Astrocyte of the spinal cord (primary cell): ENCODE measurements around the gene MORC1.

ENCODE experiments used
- DNase-seq: peaks from one replicate; pipeline ENCODE4 v3.0.0; 2011; ENCODE audit warnings: low read depth, low spot score
- H3K4me3 ChIP-seq: 2 replicates; pipeline ENCODE4 v1.5.1; 2011; ENCODE audit warnings: low read depth, mild to moderate bottlenecking, low read length, moderate library complexity
- CTCF ChIP-seq: IDR thresholded peaks from 2 replicates; pipeline ENCODE4 v1.5.1; 2012; ENCODE audit warnings: low read depth, mild to moderate bottlenecking, low read length, inconsistent platforms
- in situ Hi-C: cut with HindIII; loops from 2 replicates; pipeline ENCODE4 v1.10.0; 2017; ENCODE audit warnings: low sequenced_read_pairs

MORC1 gene

GRCh38 chr3:108983051-108983450, 134.9 kb downstream of the MORC1 start:
- in situ Hi-C loops: no loop called here
- no peak overlapping the region for H3K4me3 ChIP-seq
- DNase-seq: no peak
- TF ChIP-seq CTCF: no peak

GRCh38 chr3:108976058-108976457, 141.9 kb downstream of the MORC1 start:
- no peak overlapping the region for H3K4me3 ChIP-seq
- in situ Hi-C loops: no loop called here
- no peak for DNase-seq
- no peak for TF ChIP-seq CTCF

- in situ Hi-C loops: no loop called here
- no peak overlapping the region for H3K4me3 ChIP-seq
- no peak for TF ChIP-seq CTCF
- no peak for DNase-seq
These were observed 144.9 kb downstream of the MORC1 start for GRCh38 chr3:108973019-108973418.

GRCh38 chr3:108972482-108972881, 145.5 kb downstream of the MORC1 start:
- DNase-seq: no peak
- TF ChIP-seq CTCF: no peak

GRCh38 chr3:108970561-108970960, 147.4 kb downstream of the MORC1 start:
- peak; percentile 58 for DNase-seq
- TF ChIP-seq CTCF: no peak
- no peak overlapping the region for H3K4me3 ChIP-seq
- in situ Hi-C loops: no loop called here

More at GRCh38 chr3:108972482-108972881, 145.5 kb downstream of the MORC1 start:
- no peak overlapping the region for H3K4me3 ChIP-seq
- in situ Hi-C loops: no loop called here

GRCh38 chr3:108966773-108967172, 151.2 kb downstream of the MORC1 start:
- no peak for TF ChIP-seq CTCF
- in situ Hi-C loops: no loop called here
- DNase-seq: no peak
- H3K4me3 ChIP-seq: no peak overlapping the region

GRCh38 chr3:108959017-108959416, 158.9 kb downstream of the MORC1 start:
- in situ Hi-C loops: no loop called here
- H3K4me3 ChIP-seq: no peak overlapping the region
- peak; percentile 29 for DNase-seq
- no peak for TF ChIP-seq CTCF
